Liver (tissue), 3 donors: ENCODE measurements around the gene YY1.

ENCODE experiments used
- ATF3 ChIP-seq: IDR thresholded peaks from 2 replicates; pipeline ENCODE4 v1.6.1; 2016; ENCODE audit warnings: antibody characterized with exemption
- CTCF ChIP-seq: fragments of 150-350 bp; IDR thresholded peaks from 2 replicates; pipeline ENCODE4 v1.5.1; 2017; ENCODE audit warnings: improper control_type of control experiment, low read depth, low read length; ENCODE audit not compliant: missing input control
- EGR1 ChIP-seq, 2 donors: IDR thresholded peaks; 2 replicates each; pipeline ENCODE4 v1.6.1; 2016 to 2018; ENCODE audit warnings: antibody characterized with exemption in 2 of 2, low read depth in 2 of 2
- FOXA1 ChIP-seq: IDR thresholded peaks from 2 replicates; pipeline ENCODE4 v1.6.1; 2016; ENCODE audit warnings: antibody characterized with exemption
- FOXA2 ChIP-seq: IDR thresholded peaks from 2 replicates; pipeline ENCODE4 v1.6.1; 2016; ENCODE audit warnings: antibody characterized with exemption
- GABPA ChIP-seq, 2 donors: IDR thresholded peaks in 1 of 2; conservative IDR thresholded peaks in 1 of 2; 2 replicates each; pipeline ENCODE4 v1.6.1; 2016; ENCODE audit warnings: antibody characterized with exemption in 2 of 2, mild to moderate bottlenecking in 1 of 2, moderate library complexity in 1 of 2
- JUND ChIP-seq, 2 donors: IDR thresholded peaks; 2 replicates each; pipeline ENCODE4 v1.6.1; 2016; ENCODE audit warnings: antibody characterized with exemption in 2 of 2
- RAD21 ChIP-seq, 2 donors: IDR thresholded peaks; 2 replicates each; pipeline ENCODE4 v1.6.1; 2016; ENCODE audit warnings: antibody characterized with exemption in 2 of 2, mild to moderate bottlenecking in 2 of 2
- REST ChIP-seq: IDR thresholded peaks from 2 replicates; pipeline ENCODE4 v1.6.1; 2016; ENCODE audit warnings: antibody characterized with exemption, mild to moderate bottlenecking
- RXRA ChIP-seq, 2 donors: IDR thresholded peaks; 2 replicates each; pipeline ENCODE4 v1.6.1; 2017 to 2018; ENCODE audit warnings: antibody characterized with exemption in 2 of 2, mild to moderate bottlenecking in 1 of 2
- SP1 ChIP-seq: IDR thresholded peaks from 2 replicates; pipeline ENCODE4 v1.6.1; 2018; ENCODE audit warnings: antibody characterized with exemption, mild to moderate bottlenecking
- TAF1 ChIP-seq: conservative IDR thresholded peaks from 2 replicates; pipeline ENCODE4 v1.6.1; 2016; ENCODE audit warnings: antibody characterized with exemption, mild to moderate bottlenecking
- YY1 ChIP-seq: IDR thresholded peaks from 2 replicates; pipeline ENCODE4 v1.6.1; 2016; ENCODE audit warnings: antibody characterized with exemption, mild to moderate bottlenecking
- ZBTB33 ChIP-seq: IDR thresholded peaks from 2 replicates; pipeline ENCODE4 v1.6.1; 2016; ENCODE audit warnings: antibody characterized with exemption
- donor health status: healthy.
- donor health status: healthy.

GRCh38 chr14:100263141-100263540 is 24.2 kb downstream of the YY1 start:
- TF ChIP-seq CTCF (no peak), FOXA1 (no peak), JUND (IDR thresholded peaks at IDR 0.05) (no peak), ATF3 (no peak), YY1 (no peak), REST (no peak), TAF1 (no peak), RAD21 (IDR thresholded peaks at IDR 0.05) (no peak), EGR1 (IDR thresholded peaks at IDR 0.05; ENCODE audit: low read depth in 2 of 2) (no peak), GABPA (IDR thresholded peaks at IDR 0.05 in 1 of 2, conservative IDR thresholded peaks at IDR 0.05 in 1 of 2) (no peak), RXRA (IDR thresholded peaks at IDR 0.05) (no peak), FOXA2 (no peak), SP1 (no peak), ZBTB33 (no peak)
